Epithelial cell of umbilical artery (primary cell): ENCODE data around the gene ZNF143. TPM values are rescaled to one million over a fixed set of nuclear protein-coding genes. Genes with fewer than 3 reads are reported as not detected.

Experiments used
- total RNA-seq: library from RNA; depleted of rRNA; stranded (reverse); fragments of >200 nt; gene quantifications from 2 replicates; pipeline ENCODE4 v1.2.3, GENCODE V29; 2014

The ZNF143 gene
- total RNA-seq, result 24.4 and 36.9 TPM in 2 replicates

GRCh38 chr11:9460322-9461062, at the start of gene ZNF143:
TSS of gene ZNF143 (plus strand) at chr11:9461012. CDS start at chr11:9471309, 10,297 bp downstream.

DNA sequence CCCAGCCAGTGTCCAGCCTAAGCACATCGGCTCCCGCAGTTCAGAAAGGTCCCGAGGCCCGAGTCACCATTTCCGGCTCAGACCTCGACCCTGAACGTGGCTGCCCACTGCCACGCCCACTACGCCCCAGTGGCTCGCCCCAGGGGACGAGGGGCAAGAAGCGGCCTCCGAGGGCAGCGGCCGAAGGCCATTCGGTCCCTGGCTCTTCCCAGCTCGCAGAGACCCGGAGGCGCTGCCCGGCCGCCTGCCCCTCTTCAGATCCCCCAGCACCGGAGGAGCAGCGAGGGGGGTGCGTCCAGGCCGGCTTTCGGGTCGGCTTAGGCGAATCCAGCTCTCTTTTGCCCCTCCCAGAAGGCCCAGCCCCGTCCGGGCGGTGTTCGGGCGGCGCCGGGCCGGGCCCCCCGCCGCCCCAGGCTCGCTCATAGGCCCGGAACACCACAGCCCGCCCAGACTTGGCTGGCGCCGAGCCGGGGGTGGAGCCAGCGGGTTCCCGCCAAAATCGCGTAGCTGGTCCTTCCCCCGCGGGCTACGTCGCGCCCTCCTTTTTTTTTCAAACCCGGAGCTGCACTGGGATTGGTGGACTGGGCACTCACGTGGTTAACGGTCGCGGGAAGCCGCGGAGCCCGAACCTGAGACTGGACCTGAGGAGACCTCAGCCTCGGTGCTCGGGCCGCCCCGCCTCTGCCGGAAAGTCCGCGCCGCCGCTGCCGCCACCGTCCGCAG, 112.4 kb downstream of the ZNF143 start, which contains the start of gene WEE1:
WEE1 (plus strand) TSS at position 619 of the 723 bp plus-strand sequence. CDS start 264 bp downstream, outside the sequence.

Other genes starting within 250 kb of the ZNF143 start
- gene DENND5A, start 195.7 kb upstream of the ZNF143 start, total RNA-seq, result 117 and 124 TPM in 2 replicates
- gene TMEM41B, start 146.4 kb upstream of the ZNF143 start, total RNA-seq, result 37.2 and 59.8 TPM in 2 replicates
- gene IPO7, start 76.4 kb upstream of the ZNF143 start, total RNA-seq, result 151 and 153 TPM in 2 replicates
- gene WEE1, start 112.7 kb downstream of the ZNF143 start, total RNA-seq, result 16.6 and 27.5 TPM in 2 replicates
- 145 and 164 TPM in 2 replicates for gene SWAP70, start 203.1 kb downstream of the ZNF143 start, total RNA-seq